Peyer's patch (tissue), 4 donors: ENCODE measurements around the gene USP37.

Source experiments
- POLR2A ChIP-seq, 2 donors: fragments of 450-650 bp; IDR thresholded peaks; one replicate each; pipeline ENCODE4 v1.5.1; 2017; ENCODE audit warnings: antibody characterized with exemption in 2 of 2, mild to moderate bottlenecking in 2 of 2, moderate library complexity in 2 of 2
- TF ChIP-seq, protein P1 (sequence below), 6 experiments: fragments of 450-650 bp in 4 of 6; fragments of 200-600 bp in 2 of 6; sonication (generic) in 1 of 6; IDR thresholded peaks; one replicate each; pipeline ENCODE4 v1.5.1; 2017 to 2019; ENCODE audit warnings: antibody characterized with exemption in 6 of 6, mild to moderate bottlenecking in 3 of 6, moderate library complexity in 1 of 6

DNA sequence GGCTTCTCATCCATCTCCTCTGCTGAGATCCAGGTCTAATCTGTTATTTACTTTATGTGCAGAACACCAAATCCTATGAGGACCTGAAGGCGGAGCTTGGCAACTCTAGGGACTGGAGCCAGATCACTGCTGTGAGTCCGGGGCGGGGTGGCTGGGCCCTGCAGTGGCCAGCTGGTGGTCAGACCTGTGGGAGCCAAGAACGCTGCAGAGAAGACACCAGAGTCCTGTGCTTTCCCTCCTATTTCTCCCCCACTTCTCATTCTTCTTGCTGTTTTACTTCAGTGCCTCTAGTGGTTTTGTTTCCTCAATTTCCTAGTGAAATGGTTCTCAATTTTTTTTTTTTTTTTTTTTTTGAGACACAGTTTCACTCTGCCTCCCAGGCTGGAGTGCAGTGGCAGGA lies 129.6 kb downstream of the USP37 start:
- TF ChIP-seq, protein P1, sequence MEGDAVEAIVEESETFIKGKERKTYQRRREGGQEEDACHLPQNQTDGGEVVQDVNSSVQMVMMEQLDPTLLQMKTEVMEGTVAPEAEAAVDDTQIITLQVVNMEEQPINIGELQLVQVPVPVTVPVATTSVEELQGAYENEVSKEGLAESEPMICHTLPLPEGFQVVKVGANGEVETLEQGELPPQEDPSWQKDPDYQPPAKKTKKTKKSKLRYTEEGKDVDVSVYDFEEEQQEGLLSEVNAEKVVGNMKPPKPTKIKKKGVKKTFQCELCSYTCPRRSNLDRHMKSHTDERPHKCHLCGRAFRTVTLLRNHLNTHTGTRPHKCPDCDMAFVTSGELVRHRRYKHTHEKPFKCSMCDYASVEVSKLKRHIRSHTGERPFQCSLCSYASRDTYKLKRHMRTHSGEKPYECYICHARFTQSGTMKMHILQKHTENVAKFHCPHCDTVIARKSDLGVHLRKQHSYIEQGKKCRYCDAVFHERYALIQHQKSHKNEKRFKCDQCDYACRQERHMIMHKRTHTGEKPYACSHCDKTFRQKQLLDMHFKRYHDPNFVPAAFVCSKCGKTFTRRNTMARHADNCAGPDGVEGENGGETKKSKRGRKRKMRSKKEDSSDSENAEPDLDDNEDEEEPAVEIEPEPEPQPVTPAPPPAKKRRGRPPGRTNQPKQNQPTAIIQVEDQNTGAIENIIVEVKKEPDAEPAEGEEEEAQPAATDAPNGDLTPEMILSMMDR (IDR thresholded peaks at IDR 0.05): no peak
- TF ChIP-seq POLR2A (IDR thresholded peaks at IDR 0.05): no peak
